Measurements from ENCODE around the gene FOXK2.

FOXK2 gene

DNA sequence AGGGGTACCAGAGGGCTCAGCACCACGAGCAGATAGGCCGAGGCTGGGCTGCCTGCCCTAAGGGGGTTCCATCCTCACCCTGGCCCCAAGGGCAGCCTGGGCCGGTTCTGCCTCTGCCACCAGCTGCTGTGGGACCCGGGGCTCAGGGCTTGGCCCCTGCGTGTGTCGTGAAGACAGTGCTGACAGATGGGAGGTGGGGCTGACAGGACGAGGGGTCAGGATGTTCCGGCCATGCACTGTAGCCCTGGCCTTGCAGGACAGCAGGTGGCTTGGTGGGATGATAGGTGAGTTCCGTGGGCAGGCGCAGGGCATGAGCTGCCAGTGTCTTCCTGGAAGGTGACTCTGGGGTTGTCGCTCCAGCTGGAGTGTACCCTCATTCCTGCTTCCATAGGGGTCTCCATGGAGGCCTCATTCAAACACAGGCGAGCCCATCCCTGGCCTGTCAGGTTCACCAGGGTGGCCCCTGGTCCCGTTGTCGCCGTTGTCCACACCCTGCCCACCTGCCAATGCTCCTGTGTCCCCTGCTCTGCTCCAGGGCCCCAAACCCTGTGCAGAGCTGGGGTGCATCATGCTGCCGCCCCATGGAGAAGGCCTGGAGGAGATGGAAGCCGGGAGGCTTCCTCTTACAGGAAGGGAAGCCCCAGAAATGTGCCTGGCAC is 71.5 kb downstream of the FOXK2 start:
- DNase-seq (ENCODE audit: low read depth), result no peak

DNA sequence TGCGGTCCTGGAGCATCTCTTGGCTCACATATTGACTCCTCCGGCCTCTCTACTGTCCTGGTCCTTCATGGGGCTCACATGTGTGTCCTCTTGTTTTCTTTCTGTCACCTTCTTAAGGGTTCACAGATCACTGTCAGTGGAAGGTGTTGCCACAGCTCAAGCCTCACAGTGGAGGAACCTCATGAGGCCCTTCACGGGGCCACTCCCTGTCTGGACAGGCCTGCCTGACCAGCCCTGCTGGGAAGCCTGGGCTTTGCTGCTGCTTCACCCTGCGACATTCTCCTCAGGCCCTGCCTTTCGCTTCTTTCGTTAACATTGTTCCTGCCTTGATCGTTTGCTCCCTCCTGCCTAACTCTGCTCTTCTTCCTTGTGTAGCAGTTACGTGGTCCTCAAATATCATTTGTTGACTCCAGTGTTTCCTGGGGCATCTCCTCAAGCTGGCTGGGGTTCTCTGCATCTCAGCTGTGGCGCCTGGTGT is 72.8 kb downstream of the FOXK2 start:
- no peak for DNase-seq (ENCODE audit: low read depth)

DNA sequence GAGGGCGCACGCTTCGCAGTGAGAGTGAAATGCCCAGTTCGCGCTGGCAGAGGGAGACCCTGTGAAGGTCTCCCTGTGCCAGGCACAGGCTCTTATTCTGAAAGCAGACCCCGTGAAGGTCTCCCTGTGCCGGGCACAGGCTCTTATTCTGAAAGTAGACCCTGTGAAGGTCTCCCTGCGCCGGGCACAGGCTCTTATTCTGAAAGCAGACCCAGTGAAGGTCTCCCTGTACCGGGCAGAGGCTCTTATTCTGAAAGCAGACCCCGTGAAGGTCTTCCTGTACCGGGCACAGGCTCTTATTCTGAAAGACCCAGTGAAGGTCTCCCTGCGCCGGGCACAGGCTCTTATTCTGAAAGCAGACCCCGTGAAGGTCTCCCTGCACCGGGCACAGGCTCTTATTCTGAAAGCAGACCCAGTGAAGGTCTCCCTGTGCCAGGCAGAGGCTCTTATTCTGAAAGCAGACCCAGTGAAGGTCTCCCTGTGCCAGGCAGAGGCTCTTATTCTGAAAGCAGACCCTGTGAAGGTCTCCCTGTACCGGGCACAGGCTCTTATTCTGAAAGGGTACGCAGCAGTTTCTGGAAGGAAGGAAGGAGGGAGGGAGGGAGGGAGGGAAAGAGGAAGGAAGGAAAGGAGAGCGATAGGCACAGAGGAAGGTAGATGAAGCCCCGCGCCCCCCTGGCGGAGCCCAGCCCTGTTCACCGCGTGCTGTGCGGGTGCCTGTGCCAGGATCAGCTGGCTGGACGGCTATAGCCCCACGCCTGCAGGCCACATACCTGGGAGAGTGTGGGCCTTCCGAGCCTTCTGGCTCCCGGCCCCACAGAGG is 73.4 kb downstream of the FOXK2 start:
- peak; percentile 17 for DNase-seq (ENCODE audit: low read depth)

DNA sequence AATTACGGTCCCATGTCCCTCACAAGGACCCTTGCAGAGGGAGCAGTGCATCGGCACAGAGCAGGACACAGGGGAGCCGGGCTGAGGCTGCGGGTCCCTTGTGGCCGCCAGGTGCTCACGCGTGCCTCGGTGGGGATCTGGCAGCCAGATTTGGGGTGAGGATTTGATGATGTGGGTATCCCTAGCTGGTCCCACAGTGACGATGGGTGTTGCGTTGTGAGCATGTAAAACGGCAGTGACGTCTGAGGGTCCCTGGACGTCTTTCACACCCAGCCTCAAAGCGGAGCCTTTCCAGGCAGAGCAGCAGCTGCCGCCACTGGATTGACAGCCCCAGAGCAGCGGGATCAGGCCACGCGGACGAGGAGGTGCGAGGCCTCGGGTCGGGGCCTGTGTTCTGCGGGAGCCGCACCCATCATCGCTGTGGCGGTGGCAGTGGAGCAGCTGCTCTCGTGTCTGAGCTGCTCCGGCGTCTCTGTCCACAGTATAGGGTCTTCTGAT is 74.1 kb downstream of the FOXK2 start:
- no peak for DNase-seq (ENCODE audit: low read depth)

DNA sequence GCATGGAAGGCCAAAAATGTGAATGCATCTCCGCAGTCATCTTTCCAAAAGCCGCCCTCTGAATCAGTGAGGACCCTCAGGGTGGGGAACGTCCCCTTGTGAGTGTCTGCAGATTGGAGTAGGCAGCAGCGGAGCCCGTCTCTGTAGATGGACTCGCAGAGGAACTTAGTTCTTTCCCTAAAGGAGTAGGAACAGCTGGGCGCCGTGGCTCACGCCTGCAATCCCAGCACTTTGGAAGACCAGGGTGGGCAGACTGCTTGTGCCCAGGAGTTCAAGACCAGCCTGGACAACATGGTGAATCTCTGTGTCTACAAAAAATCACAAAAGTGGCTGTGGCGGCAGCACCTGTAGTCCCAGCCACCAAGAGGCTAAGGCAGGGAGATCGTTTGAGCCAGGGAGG is 75.0 kb downstream of the FOXK2 start:
- DNase-seq (ENCODE audit: low read depth), result no peak

DNA sequence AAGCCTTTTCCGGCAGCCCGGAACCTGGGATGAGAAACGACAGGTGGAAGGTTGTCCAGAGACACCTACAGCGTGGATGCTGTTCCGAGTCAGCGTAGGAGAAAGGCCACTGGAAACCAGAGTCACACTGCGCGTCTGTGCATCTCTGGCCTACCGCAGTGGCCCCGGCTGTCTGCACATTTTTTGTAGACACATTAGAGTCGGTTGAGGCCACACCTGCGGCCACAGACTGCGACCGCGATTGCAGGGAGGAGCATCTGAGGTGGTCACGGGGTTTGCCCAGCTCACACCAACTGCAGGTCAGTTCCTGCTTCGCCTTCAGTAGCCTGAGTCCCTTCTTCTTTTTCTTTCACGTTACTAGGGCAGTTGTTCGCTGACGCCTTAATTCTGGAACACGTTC is 76.4 kb downstream of the FOXK2 start:
- DNase-seq (ENCODE audit: low read depth), result no peak

DNA sequence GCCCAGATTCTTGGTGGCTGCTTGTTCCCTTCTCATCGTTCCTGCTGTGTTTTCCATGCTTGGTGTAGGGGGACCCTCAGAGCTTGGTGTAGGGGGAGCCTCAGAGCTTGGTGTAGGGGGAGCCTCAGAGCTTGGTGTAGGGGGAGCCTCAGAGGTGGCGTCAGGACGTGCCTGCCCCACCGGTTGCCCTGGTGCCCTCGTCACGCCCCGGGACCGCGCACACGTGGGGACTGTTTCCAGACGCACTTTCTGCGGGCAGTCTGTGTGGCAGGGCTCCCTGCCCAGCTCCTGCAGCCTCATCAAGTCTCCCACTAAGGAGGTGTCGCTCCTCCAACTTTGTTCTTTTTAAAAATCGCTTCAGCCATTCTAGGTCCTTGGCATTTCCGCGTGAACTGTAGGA is 76.8 kb downstream of the FOXK2 start:
- DNase-seq (ENCODE audit: low read depth), result no peak

DNA sequence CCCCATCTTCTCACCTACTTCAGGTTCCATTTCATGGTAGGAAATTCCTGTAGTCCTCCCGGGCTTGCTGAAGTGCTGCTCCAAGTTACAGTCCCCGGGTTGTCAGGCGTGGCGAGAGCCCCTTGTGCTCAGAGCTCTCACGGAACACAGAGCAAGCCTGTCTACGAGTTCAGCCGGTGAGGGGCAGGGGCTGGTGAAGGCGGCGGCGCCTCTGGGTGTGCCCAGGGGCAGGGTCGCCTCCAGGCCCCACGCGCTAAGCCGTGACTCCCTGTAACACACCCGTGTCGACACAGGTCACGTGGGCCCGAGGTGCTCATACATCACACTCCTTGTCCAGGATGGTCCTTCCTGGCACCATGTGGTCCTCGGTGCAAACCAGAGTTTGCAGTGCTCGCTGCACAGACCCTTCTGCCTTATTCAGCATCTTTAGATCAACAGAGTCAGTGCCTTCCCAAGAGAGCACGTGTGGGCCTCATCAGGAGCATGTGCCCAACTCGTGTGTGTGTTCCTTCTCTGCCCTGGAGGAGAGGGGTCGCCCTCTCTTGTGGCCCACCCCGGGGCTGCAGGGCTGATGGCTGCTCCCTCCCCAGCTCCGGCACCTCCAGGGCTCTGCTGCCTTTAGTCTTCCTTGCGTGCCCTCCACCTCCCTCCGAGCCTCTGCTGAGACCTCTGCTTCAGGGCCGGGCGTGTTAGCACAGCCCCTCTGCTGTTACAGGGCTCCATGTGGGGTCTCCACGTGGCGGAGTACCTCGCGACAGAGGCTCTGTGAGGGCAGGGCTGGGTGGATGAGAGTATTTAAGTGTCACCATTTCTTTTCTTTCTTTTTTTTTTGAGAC is 77.5 kb downstream of the FOXK2 start:
- no peak for DNase-seq (ENCODE audit: low read depth)

DNA sequence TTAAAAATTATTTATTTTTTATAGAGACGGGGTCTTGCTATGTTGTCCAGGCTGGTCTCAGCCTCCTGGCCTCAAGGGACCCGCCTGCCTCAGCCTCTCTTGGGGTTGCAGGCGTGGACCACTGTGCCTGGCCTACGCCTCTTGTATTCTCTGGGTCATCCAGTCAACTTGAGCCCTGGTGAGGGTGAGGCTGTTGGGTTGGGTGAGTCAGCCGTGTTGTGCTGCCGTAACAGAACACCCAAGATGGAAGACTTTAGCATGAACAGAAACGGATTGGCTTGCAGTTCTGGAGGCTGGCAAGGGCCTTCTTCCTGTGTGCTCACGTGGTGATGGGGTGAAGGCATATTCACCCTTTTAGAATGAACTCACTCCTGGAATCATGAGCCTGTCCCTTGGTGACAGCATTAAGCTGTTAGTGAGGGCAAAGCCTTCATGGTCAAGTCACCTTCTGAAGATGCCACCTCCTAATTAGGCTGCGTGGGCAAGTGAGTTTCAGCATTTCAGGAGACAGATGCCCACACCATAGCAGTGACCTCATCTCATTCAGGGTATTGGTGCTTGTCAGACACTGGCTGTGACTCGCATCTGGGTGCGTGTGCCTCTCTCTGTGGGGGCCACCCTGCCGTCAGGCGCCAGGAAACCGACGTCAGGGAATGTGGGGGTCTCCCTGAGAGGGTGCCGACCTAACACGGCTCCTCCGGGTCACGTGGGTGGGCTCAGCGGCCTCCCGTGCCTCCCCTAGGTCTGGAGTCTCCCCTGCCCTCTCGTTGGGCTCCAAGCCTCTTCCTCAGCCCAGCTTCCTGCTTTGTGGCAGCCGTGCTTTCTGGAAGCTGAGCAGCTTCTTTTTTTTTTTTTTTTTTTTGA is 79.0 kb downstream of the FOXK2 start:
- DNase-seq (ENCODE audit: low read depth), result peak; percentile 22

DNA sequence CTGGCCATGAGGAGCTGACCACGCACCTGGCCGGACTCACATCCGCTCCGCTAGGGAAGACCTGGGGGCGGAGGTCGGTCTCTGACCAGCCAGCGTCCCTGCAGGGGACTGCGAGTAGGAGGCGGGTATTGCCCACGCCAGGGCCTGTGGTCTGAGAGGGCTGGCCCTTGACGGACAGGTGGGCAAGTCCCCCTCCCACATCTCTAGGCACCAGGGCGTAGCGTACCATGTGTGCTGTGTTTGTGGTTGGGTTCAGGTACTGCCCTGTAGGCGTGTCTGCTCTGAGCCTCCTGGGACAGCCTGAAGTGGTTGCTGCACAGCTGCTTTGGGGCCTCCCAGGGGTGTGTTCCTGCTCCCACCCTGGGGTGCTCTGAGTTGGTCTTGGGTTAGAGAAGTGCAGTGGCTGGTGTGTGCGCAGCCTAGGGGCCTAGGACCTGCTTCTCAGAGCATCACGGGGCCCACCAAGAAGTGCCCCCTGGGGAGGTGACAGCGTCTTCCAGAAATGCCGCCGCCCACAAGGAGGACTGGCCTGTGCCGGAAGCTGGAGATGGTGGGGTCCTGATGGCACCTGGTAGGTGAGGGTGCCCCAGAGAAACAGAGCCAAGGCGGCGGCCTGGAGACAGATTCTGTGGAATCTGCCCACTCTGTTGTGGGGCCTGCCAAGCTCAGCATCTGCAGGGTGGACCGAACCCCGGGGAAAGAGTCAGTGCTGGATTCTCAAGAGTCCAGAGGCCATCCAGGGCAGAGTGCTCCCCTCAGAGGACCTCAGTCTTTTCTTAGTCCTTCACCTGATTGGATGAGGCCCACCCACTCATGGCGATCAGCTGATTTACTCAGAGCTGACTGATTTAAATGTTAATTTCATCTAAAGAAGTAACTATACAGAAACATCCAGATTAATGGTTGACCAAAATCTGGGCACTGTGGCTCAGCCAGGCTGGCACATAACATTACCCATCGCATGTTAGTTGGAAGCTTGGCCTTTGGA is 80.4 kb downstream of the FOXK2 start:
- DNase-seq (ENCODE audit: low read depth), result no peak

DNA sequence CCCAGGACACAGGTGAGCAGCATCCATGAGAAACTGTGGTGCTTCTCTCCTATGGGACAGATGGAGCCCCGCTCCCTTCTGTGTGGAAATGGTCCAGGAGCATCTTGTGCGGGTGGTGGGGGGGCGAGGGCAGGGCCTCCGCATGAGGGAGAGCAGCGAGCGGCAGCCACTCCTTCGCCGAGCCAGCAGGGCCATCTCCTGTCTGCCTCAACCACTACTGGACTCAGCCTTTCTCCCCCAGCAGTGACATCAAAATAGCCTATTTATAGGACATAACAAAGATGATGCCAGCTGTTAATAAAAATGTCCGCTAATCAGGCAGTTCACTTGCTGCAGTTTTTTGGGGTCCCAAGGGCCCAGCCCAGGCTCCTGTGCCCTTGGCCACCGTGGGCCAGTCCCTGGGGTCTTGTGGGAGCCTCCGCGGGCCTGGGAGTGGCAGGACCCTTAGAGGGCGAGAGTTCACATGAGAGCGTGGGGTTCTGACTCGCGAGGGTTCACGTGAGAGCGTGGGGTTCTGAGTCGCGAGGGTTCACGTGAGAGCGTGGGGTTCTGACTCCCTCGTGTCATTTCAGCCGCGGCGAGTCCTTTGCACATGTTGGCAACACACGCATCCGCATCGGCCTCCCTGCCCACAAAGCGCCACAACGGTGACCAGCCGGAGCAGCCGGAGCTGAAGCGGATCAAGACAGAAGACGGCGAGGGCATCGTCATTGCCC is 81.4 kb downstream of the FOXK2 start:
- DNase-seq (ENCODE audit: low read depth), result no peak

DNA sequence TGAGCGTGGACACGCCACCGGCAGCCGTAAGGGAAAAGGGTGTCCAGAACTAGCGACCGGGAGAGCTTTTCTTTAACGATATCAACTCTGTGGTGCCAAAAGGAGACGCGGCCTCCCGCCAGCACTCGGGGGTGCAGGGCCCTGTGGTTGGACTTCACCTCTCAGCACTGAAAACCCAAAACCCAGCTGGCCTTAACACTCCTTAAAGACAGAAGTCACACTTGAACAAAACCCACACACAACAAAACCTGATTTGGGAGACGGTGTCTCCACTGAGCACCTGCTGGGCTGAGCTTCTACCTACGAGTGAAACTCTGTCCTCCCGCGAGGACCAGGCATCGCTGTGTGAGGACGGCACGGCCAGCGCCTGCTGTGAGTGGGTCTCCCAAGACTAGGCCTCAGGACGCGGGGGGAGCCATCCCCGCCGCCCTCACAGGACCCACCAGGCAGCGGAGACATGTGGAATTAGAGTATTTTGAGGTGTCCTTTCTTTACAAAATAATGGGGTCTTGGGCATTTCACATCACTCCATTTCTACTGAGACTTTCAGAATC is 82.0 kb downstream of the FOXK2 start:
- DNase-seq (ENCODE audit: low read depth), result no peak

DNA sequence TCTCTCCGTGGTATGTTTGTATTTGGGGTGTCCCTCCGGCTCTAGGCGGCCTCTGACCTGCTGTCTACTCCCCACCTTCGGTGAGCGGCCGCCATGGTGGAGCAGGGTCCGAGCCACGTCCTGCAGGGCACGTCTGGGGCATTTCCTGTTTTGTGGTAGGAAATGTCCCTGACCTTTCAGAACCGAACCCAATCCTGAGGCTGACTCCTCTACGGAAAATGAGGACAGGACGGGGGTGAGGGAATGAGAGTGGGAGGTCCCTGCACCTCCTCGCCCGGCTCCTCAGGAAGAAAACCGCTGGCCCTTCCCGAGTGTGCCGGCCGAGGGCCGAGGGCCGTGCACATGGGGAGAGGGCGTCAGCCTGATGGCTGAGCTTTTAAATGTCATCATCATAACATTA is 83.0 kb downstream of the FOXK2 start:
- DNase-seq (ENCODE audit: low read depth), result no peak

DNA sequence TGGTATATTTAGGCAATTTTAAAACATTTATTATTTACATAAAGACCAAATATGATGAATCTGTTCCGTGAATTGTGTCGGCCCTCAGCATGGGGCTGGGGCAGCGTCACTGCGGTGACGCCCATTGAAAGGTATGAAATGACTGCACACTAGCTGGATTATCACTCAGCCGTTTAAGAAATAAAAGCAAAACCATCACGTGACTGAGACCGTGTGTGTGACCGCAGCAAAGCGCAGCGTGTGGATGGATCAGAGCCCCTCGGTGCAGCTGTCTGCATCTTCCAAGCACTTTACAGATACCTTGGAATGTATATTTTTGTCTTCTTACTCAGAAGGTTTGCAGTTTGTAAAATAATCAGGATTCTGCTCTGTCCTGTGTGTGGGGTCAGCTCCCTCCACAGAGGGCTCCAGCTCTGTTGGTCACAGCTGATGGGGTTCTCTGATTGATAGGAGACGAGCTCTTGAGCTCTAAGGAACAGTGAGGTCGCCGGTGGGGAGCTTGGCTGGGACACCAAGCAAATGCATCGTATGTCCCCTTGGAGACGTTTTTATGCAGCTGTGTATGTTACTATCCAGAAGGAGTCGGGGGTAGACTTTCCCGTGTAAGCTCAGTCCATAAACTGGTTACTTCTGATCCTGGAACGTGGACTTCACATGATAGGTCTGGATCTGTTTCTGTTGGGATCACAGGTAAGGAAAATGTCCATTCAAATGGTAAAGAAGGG is 83.6 kb downstream of the FOXK2 start:
- DNase-seq (ENCODE audit: low read depth), result peak; percentile 26

DNA sequence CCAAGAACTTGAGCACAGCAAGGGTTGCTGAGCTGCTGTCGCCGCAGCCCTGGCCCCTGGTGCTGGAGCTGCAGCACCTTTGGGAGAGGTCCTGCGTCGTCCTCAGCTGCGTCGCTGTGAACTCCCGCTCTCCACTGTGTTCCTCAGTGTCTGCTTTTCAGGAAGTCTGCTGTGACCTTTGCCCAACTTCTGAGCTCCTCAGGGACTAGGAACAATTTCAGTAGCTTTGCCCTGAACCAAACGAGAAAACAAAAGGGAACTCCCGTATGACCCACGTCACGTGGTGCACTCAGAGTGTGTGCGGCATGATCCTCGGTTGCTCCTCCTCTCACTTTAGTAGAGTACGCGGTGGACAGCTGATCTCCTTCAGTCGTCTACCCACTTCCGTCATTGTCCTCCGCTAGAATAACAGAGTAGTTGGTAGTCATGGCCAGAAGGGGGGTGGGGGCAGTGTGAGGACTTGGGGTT is 84.5 kb downstream of the FOXK2 start:
- DNase-seq (ENCODE audit: low read depth), result no peak

DNA sequence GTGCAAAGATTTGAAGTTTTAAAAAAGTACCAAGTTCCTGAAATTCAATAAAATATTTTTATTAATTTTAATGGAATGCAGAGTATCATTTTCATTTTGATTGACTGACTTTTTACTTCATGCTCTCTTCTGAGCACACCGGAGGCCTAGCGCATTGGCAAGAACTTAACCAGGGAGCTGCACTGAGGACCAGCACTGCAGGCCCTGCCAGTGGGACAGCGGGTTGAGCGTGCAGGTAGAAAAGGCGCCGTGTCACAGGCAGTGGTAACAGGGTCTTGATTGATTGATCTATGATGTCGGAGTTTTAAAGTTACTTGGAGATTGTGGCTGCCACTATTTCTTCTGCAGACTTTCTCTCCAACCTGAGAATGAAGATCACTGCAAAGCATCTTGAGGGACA is 85.0 kb downstream of the FOXK2 start:
- no peak for DNase-seq (ENCODE audit: low read depth)

DNA sequence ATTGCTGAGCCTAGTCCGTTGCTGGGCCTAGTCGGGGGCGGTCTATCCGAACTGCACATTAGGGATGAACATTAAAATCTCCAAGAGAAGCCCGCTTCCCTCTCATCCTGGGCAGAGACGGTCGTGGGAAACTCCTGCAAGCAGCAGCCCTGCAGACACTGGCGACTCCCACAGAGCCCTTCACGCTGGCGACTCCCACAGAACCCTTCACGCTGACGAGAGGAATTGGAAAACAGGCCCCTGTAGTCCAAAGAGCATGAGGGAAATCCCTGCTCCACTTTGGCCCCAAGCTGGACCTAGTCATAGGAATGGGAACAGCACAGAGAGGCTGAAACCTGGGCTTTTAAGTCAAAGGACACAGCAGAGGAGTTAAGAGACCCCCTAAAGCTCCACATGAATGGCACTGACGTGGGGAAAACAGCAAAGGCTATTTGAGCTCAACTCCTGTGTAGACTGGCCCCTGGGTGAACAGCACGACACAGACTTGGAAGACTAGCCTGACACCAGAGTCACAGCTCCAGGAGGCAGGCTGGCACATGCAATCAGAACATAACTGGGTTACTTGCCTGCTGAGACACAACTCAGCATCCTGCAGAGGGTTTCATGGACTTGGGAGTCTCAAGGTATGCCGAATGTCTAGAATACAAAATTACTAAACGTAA is 86.5 kb downstream of the FOXK2 start:
- DNase-seq (ENCODE audit: low read depth), result no peak

DNA sequence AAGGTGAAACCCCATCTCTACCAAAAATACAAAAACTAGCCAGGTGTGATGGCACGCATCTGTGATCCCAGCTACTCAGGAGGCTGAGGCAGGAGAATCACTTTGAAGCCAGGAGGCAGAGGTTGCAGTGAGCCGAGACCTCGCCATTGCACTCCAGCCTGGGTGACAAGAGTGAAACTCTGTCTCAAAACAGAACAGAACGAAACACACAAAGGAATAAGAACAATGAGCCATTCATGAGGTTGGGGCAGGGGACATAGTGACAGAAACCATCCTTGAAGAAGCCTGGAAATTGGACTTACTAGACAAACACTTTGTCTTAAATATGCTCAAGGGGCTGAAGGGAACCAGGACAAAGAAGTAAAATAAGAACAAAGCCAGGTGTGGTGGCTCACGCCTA is 89.3 kb downstream of the FOXK2 start:
- DNase-seq (ENCODE audit: low read depth), result no peak
